GM10266 (cell line): ENCODE data around the gene ASIC3.
A peak's percentile ranks its signal among the peaks of the same experiment; 100 is the strongest.

Experiments used
- DNase-seq: peaks from one replicate; pipeline ENCODE4 v3.0.0; 2012; ENCODE audit errors: extremely low spot score
- TF ChIP-seq, protein P1 (sequence below): IDR thresholded peaks from 2 replicates; pipeline ENCODE4 v1.5.1; 2012; ENCODE audit warnings: mild to moderate bottlenecking, low read depth; ENCODE audit not compliant: control insufficient read depth, insufficient read depth; ENCODE audit errors: missing control alignments

ASIC3 gene

DNA sequence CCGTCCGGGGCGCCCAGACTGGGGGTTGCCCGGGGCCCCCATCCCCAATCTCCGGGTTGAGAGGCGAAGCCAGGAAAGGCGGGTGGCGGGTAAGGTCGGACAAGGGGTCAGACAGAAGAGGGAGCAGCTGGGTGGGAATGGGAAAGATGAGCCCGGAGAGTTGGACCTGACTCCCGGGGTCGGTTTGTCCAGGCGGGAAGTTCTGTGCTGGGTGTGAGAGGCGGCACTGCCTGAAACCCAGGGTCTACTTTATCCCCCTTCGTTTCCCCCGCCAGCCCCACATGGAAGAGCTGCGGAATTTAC lies 11.7 kb downstream of the ASIC3 start:
- no peak for DNase-seq

DNA sequence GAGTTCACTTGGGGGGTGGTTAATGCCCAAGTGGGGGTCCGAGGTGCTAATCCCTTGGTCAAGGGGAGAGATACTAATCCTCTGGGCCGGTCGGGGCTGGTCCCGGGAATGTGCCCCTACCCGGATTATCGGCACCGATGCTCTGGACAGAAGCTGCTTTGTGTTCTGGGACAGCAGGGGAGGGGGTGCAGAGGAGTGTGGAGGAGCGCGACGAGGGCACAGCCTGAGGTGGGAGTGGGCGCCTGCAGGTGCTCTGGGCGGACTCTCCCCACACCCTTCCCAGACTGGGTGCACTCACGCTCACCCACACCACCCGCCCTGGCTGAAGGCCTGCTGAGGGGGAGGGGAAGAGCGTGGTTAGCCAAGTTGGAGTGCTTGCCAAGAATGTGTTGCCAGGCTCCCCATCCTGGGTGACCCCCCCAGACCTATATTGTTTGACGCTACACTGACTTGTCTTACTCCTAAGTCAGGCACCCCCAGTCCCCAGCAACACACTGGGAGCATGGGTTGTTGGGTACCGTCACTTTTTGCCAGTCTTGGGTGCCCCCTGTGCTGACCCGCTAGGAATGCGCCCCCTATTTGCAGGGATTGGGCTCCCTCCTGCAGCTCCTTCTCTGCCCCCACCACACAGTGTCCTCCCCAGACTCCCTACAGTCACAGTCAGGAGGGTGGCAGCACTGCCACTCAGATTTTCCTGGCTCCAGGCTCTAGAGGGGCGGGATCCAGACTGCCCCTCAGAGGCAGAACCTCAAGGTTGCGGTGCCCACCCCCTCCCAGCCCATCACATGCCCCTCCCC lies 12.3 kb downstream of the ASIC3 start:
- DNase-seq = no peak

More for the DNA sequence above, 11.7 kb downstream of the ASIC3 start:
- TF ChIP-seq, protein P1, sequence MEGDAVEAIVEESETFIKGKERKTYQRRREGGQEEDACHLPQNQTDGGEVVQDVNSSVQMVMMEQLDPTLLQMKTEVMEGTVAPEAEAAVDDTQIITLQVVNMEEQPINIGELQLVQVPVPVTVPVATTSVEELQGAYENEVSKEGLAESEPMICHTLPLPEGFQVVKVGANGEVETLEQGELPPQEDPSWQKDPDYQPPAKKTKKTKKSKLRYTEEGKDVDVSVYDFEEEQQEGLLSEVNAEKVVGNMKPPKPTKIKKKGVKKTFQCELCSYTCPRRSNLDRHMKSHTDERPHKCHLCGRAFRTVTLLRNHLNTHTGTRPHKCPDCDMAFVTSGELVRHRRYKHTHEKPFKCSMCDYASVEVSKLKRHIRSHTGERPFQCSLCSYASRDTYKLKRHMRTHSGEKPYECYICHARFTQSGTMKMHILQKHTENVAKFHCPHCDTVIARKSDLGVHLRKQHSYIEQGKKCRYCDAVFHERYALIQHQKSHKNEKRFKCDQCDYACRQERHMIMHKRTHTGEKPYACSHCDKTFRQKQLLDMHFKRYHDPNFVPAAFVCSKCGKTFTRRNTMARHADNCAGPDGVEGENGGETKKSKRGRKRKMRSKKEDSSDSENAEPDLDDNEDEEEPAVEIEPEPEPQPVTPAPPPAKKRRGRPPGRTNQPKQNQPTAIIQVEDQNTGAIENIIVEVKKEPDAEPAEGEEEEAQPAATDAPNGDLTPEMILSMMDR = no peak

DNA sequence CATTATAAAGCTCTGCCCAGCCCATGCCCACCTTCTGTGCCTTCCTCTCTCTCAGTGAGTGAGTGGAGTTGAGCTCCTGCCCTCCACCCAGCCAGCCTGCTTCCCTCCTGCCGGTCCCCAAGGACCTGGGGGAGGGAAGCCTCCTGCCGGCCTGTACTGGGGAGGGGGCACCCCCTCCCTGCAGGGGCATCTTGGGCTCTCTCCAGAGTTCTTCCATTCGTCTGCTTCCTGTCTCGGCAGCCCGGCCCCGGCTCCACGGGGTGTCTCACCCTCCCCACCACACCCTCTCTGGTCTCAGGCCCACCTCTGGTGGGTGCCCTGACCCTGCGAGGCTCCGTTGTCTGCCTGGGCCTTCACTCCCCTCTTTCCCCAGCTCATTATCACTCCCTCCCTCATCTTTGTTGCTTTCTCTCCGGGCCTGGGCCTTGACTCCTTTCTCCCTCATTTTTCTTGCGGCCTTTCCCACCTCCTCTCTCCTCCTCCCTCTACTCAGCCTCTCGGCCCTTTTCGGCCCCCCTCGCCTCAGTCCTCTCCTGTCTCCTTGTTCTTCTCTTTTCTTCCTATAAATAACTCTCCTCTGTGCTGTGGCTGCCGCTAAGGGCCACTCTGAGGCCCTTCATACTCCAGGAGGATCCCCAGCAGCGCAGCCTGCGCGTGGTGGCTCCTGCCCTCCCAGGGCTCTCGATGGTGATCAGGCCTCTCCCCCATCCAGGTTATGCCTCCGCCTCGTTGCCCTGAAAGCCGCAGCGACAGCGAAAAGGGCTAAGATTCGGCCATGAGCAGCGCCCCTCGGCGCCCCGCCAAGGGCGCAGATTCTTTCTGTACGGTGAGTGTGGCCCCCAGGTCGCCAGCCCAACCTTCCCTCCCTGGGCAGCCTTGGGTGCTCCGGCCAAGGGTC lies 13.1 kb downstream of the ASIC3 start:
- DNase-seq = no peak
- TF ChIP-seq, protein P1 = no peak

More for the DNA sequence above, 12.3 kb downstream of the ASIC3 start:
- TF ChIP-seq, protein P1 = peak; percentile 14

DNA sequence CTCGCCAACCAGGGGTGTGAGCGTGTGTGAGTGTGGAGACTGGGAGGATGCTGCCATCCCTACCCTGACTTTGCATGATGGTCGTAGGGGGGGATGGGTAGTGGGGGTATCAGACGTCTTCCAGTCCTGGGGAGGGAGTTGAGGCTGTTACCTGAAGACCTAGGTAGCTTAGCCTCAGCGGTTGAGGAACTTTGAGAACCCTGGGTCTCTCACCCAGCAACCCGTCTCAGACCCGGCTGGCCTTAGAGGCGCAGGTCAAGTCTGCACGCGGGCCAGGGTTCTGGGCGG lies 13.7 kb downstream of the ASIC3 start:
- no peak for DNase-seq
- TF ChIP-seq, protein P1 = no peak

DNA sequence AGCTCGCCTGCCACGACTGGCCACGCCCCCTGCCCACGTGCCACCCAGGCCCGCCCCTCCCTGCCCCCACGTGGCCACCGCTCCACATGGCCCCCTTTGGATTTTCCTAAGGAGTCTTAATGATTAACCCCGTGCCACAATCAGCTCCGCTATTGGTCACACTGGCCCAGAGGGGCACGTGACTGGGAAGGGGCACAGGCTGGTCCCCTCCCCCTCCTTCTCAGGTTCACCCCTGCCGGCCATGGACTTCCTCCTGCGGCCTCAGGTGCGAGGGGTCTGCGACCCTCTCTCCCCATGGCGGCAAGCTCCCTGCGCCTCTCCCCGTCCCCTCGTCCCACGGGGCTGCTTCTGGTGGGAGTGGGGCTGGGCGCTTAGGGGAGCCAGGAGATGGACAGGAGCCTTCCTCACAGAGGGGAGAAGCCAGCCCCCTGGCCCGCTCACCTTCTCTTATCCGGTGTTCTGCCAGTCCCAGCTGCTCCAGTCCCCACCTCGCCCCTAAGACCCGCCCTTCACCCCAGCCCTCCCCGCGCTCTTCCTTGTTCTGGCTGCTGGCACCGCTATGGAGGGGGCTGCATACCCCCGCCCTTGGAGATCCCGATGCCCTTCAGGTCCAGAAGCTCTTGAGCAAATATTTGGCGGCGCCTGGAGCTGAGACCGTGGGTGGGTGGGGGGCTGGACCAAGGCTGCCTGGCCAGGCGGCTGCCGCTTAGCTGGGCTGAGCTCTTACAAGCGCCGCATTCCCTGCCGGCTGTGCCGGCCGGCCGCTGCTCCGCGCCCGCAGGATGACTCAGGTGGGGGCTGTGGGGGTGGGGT lies 14.3 kb downstream of the ASIC3 start:
- DNase-seq = no peak
- TF ChIP-seq, protein P1 = no peak

DNA sequence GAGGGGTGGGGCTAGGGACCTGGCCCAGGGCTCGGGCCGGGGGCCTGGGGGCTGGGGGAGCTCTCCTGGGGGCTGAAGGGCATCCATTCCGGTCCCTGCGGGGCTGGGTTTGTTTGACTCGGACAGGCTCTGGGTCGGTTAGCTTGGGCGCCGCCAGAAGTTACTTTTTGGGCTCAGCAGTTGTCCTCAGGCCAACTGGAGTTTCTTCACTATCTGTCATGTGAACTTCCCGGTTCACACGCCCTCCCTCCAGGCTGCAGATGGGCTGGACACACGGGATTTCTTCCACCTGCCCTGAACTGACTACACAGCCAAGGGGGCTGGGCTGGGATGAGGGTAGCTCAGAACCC lies 14.9 kb downstream of the ASIC3 start:
- no peak for DNase-seq
- TF ChIP-seq, protein P1 = no peak
